GM15510 (cell line): ENCODE measurements around the gene ACADM.

Experiments used
- POLR2A ChIP-seq: IDR thresholded peaks from 3 replicates; pipeline ENCODE4 v1.6.1; 2011; ENCODE audit warnings: borderline replicate concordance; ENCODE audit not compliant: insufficient read length; ENCODE audit errors: extremely low read depth

ACADM gene

GRCh38 chr1:75724472-75725022, at the start of gene ACADM:
Gene ACADM (plus strand): TSS chr1:75724709. CDS start chr1:75724788, 79 bp downstream.
- TF ChIP-seq POLR2A = peak; percentile 97

GRCh38 chr1:75677443-75677842, 47.1 kb upstream of the ACADM start:
- no peak for TF ChIP-seq POLR2A

GRCh38 chr1:75690547-75690946, 34.0 kb upstream of the ACADM start:
- no peak for TF ChIP-seq POLR2A

GRCh38 chr1:75693551-75693950, 31.0 kb upstream of the ACADM start:
- TF ChIP-seq POLR2A = no peak

GRCh38 chr1:75696000-75696399, 28.5 kb upstream of the ACADM start:
- TF ChIP-seq POLR2A = no peak

GRCh38 chr1:75707191-75707590, 17.3 kb upstream of the ACADM start:
- TF ChIP-seq POLR2A = no peak

- TF ChIP-seq POLR2A = no peak
Measured at GRCh38 chr1:75708910-75709309, 15.6 kb upstream of the ACADM start.

GRCh38 chr1:75710832-75711231, 13.7 kb upstream of the ACADM start:
- TF ChIP-seq POLR2A = no peak

- TF ChIP-seq POLR2A = no peak
Measured at GRCh38 chr1:75711846-75712245, 12.7 kb upstream of the ACADM start.

GRCh38 chr1:75712306-75712705, 12.2 kb upstream of the ACADM start:
- no peak for TF ChIP-seq POLR2A

- TF ChIP-seq POLR2A = no peak
Measured at GRCh38 chr1:75719810-75720209, 4.7 kb upstream of the ACADM start.

GRCh38 chr1:75720325-75720724, 4.2 kb upstream of the ACADM start:
- TF ChIP-seq POLR2A = no peak

GRCh38 chr1:75720820-75721219, 3.7 kb upstream of the ACADM start:
- no peak for TF ChIP-seq POLR2A

GRCh38 chr1:75722966-75723365, 1.5 kb upstream of the ACADM start:
- TF ChIP-seq POLR2A = no peak

- TF ChIP-seq POLR2A = no peak
Measured at GRCh38 chr1:75723989-75724471, 479 bp upstream of the ACADM start.

GRCh38 chr1:75725266-75725665, 757 bp downstream of the ACADM start:
- no peak for TF ChIP-seq POLR2A
